Glutamatergic neuron (in vitro differentiated cells): ENCODE results near the gene MYD88. TPM values are rescaled to one million over a fixed set of nuclear protein-coding genes. Genes with fewer than 3 reads are reported as not detected.
A peak's percentile ranks its signal among the peaks of the same experiment; 100 is the strongest.

Experiments
- DNase-seq: peaks from one replicate; pipeline ENCODE4 v3.0.0; 2022
- H3K27ac Mint-ChIP-seq: one replicate; pipeline ENCODE4 v1.8.0; 2020; ENCODE audit warnings: mild to moderate bottlenecking, mixed read lengths, inconsistent platforms; ENCODE audit not compliant: unreplicated experiment
- H3K27me3 Mint-ChIP-seq: one replicate; pipeline ENCODE4 v1.8.0; 2020; ENCODE audit warnings: mild to moderate bottlenecking, moderate library complexity, mixed read lengths, inconsistent platforms; ENCODE audit not compliant: unreplicated experiment
- H3K36me3 Mint-ChIP-seq: one replicate; pipeline ENCODE4 v1.8.0; 2020; ENCODE audit warnings: mild to moderate bottlenecking, mixed read lengths, inconsistent platforms; ENCODE audit not compliant: unreplicated experiment
- H3K4me1 Mint-ChIP-seq: one replicate; pipeline ENCODE4 v1.8.0; 2020; ENCODE audit warnings: mild to moderate bottlenecking, low read depth, mixed read lengths, inconsistent platforms; ENCODE audit not compliant: unreplicated experiment
- H3K4me3 Mint-ChIP-seq: one replicate; pipeline ENCODE4 v1.8.0; 2020; ENCODE audit warnings: mild to moderate bottlenecking, mixed read lengths, inconsistent platforms; ENCODE audit not compliant: unreplicated experiment
- H3K9me3 Mint-ChIP-seq: one replicate; pipeline ENCODE4 v1.8.0; 2020; ENCODE audit warnings: mild to moderate bottlenecking, moderate library complexity, mixed read lengths, inconsistent platforms; ENCODE audit not compliant: unreplicated experiment
- total RNA-seq: library from RNA; stranded (reverse); fragmentation: NEBNext Ultra II Directional; extraction: Animal tissue kit (Norgen Biotek cat#: 25700); gene quantifications from one replicate; pipeline ENCODE4 v1.2.1, GENCODE V29; 2021; ENCODE audit not compliant: unreplicated experiment
- TF ChIP-seq, protein P1 (sequence below): fragments of 200-600 bp; sonication (generic); IDR thresholded peaks from one replicate; pipeline ENCODE4 v1.5.0; 2021; ENCODE audit not compliant: partially characterized antibody, unreplicated experiment

Gene MYD88
- total RNA-seq, 1 donor from 2014 or later: 58.0 TPM

DNA sequence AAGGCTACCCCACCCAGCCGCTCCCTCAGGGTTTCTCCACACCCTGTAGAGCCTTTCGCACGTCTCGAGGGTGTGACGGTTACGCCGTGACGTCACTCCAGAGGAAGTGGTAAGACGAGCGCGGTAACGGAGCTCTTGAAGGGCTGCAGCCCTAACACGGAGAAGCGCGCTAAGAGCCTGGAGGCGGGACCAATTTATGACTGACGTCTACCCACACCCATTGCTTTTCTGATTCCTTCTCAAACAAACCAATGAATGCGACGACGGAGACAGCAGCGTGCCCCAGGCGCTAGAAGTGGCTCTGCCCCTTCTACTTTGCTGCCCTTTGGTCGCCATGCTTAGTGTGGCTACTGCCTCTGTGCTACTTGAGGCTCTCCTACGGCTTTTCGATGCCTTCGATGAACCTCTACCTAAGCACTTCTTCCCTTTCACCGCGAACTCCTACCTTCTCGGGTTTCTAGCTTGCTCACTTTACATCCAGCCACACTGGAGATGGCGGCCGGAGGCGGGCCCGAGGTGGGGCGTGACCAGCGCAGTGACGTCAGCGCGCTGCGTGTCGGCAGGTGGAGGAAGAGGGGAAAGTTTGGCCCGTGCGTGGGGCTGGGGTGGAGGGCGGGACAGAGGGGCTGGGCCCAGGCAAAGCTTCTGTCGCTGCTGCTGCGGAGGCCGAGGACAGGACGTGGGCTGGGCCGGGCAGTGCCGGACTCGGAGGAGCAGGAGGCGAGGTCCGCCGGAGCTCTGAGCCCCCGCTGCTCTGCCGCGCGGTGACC, 26.7 kb downstream of the MYD88 start, which contains the start of gene OXSR1:
TSS of gene OXSR1 (plus strand) at position 586 of the 770 bp plus-strand sequence. CDS start 340 bp downstream, outside the sequence.
- H3K9me3 Mint-ChIP-seq: peaks cover 11% of the 10 kb centered on the region
- peak within 1 kb of the TSS; percentile 91 for H3K4me3 Mint-ChIP-seq
- TF ChIP-seq, protein P1, sequence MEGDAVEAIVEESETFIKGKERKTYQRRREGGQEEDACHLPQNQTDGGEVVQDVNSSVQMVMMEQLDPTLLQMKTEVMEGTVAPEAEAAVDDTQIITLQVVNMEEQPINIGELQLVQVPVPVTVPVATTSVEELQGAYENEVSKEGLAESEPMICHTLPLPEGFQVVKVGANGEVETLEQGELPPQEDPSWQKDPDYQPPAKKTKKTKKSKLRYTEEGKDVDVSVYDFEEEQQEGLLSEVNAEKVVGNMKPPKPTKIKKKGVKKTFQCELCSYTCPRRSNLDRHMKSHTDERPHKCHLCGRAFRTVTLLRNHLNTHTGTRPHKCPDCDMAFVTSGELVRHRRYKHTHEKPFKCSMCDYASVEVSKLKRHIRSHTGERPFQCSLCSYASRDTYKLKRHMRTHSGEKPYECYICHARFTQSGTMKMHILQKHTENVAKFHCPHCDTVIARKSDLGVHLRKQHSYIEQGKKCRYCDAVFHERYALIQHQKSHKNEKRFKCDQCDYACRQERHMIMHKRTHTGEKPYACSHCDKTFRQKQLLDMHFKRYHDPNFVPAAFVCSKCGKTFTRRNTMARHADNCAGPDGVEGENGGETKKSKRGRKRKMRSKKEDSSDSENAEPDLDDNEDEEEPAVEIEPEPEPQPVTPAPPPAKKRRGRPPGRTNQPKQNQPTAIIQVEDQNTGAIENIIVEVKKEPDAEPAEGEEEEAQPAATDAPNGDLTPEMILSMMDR: no peak
- peak; percentile 94 for DNase-seq
- no peaks in the 10 kb centered on the region for H3K36me3 Mint-ChIP-seq
- peak within 1 kb of the TSS; percentile 97 for H3K27ac Mint-ChIP-seq
- H3K4me1 Mint-ChIP-seq: peaks cover 18% of the 10 kb centered on the region
- peaks cover 8% of the 10 kb centered on the region for H3K27me3 Mint-ChIP-seq

DNA sequence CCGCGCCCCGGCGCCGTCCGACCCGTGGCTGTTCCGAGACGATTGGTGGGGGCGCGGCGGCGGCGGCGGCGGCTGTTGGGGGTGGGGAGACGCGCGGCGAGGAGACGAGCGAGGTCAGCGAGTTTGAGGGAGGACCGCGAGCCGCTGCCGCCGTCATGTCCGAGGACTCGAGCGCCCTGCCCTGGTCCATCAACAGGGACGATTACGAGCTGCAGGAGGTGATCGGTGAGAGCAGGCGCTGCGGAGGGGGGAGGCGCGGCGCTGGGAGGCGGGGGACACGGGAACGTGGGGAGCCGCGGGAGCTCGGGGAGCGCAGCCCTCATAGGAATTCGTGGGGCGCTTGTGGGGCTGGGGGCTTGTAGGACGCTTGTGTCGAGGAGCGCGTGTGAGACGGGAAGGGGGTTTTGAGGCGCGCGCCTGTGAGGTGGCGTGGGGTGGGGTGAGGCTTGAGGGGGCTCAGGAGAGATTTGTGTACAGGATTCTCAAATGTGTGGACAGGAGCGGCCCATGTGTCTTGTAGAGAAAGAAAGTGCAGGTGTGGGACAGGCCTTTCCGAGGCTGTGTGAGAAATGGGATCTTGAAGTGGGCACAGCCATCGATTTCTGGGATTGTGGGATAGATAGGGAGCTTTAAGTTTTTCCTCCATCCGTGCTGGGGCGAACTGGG, 27.4 kb downstream of the MYD88 start:
- TF ChIP-seq, protein P1: no peak
- Mint-ChIP-seq H3K4me1 (peaks cover 21% of the 10 kb centered on the region), H3K36me3 (no peaks in the 10 kb centered on the region), H3K4me3 (peak overlapping the region; percentile 81), H3K27ac (peak overlapping the region; percentile 97), H3K27me3 (peaks cover 8% of the 10 kb centered on the region), H3K9me3 (peaks cover 11% of the 10 kb centered on the region)
- peak; percentile 74 for DNase-seq

DNA sequence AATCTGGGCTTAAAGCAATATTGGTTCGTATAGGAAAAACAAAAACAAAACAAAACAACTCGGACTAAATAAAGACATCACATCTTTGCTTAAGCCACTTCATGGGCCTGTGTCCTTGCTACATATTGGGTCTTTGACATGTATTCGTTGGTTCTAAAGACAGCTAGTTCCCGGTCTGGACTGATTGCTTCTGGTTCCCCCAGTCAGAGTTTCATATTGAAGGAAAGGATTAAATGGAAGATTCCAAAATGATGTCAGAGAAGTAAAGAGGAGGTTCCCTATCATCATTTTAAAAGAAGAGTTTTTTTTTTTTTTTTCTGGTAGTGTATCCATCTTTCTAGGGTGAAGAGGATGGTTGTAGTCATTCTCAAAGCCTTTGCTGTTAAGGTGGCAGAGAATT, 29.1 kb downstream of the MYD88 start:
- H3K27ac Mint-ChIP-seq: no peak overlapping the region
- H3K27me3 Mint-ChIP-seq: peaks cover 8% of the 10 kb centered on the region
- H3K36me3 Mint-ChIP-seq: no peaks in the 10 kb centered on the region
- peaks cover 26% of the 10 kb centered on the region for H3K4me1 Mint-ChIP-seq
- TF ChIP-seq, protein P1: no peak
- peak overlapping the region; percentile 81 for H3K4me3 Mint-ChIP-seq
- peaks cover 11% of the 10 kb centered on the region for H3K9me3 Mint-ChIP-seq
- DNase-seq: no peak

DNA sequence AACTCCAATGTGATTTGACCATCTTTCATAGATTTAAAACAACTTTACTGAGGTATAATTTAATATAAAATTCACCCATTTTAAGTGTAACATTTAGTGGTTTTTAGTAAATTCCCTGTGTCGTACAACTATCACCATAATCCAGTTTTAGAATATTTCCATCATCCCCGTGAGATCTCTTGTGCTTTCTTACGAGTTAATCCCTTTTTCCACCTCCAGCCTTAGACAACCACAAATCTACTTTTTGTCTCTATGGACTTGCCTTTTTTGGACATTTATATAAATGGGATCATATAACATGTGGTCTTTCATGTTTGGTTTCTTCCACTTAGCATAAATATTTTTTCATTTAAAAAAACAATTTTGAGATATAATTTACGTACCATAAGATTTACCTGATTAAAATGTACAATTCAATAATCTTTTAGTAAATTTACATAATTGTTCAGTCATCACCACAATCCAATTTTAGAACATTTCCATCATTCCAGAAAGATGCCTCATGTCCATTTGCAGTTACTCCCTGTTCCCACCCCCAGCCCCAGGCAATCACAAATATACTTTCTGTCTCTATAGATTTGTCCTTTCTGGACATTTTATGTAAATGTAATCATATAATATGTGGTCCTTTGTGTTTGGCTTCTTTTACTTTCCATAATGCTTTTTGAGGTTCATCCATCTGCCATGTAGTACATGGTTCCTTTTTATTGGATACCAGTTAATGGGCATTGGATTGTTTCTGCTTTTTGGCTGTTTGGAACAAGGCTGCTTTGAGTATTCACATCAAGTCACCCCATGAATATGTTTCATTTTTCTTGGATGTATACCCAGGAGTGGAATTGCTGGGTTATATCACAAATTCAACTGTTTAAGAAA, 29.9 kb downstream of the MYD88 start:
- Mint-ChIP-seq H3K27ac (no peak overlapping the region), H3K4me3 (peak overlapping the region; percentile 81), H3K4me1 (peaks cover 26% of the 10 kb centered on the region), H3K9me3 (peaks cover 11% of the 10 kb centered on the region), H3K27me3 (peaks cover 8% of the 10 kb centered on the region), H3K36me3 (no peaks in the 10 kb centered on the region)
- TF ChIP-seq, protein P1: no peak
- no peak for DNase-seq
